ENCODE data around the gene ZNF407.
"Not testable (repeated sequence)": the region's sequence is repeated elsewhere in the genome, so short reads cannot be mapped to it uniquely, and the experiment has no call there.

The ZNF407 gene, protein sequence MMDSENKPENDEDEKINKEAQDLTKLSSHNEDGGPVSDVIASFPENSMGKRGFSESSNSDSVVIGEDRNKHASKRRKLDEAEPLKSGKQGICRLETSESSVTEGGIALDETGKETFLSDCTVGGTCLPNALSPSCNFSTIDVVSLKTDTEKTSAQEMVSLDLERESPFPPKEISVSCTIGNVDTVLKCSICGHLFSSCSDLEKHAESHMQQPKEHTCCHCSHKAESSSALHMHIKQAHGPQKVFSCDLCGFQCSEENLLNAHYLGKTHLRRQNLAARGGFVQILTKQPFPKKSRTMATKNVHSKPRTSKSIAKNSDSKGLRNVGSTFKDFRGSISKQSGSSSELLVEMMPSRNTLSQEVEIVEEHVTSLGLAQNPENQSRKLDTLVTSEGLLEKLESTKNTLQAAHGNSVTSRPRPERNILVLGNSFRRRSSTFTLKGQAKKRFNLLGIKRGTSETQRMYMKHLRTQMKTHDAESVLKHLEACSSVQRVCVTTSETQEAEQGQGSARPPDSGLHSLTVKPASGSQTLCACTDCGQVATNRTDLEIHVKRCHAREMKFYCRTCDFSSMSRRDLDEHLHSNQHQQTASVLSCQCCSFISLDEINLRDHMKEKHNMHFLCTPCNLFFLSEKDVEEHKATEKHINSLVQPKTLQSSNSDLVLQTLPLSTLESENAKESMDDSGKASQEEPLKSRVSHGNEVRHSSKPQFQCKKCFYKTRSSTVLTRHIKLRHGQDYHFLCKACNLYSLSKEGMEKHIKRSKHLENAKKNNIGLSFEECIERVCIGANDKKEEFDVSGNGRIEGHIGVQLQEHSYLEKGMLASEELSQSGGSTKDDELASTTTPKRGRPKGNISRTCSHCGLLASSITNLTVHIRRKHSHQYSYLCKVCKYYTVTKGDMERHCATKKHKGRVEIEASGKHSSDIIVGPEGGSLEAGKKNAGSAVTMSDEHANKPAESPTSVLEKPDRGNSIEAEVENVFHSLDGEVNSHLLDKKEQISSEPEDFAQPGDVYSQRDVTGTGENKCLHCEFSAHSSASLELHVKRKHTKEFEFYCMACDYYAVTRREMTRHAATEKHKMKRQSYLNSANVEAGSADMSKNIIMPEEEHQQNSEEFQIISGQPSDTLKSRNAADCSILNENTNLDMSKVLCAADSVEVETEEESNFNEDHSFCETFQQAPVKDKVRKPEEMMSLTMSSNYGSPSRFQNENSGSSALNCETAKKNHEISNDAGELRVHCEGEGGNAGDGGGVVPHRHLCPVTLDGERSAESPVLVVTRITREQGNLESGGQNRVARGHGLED (N-terminal part only)

DNA sequence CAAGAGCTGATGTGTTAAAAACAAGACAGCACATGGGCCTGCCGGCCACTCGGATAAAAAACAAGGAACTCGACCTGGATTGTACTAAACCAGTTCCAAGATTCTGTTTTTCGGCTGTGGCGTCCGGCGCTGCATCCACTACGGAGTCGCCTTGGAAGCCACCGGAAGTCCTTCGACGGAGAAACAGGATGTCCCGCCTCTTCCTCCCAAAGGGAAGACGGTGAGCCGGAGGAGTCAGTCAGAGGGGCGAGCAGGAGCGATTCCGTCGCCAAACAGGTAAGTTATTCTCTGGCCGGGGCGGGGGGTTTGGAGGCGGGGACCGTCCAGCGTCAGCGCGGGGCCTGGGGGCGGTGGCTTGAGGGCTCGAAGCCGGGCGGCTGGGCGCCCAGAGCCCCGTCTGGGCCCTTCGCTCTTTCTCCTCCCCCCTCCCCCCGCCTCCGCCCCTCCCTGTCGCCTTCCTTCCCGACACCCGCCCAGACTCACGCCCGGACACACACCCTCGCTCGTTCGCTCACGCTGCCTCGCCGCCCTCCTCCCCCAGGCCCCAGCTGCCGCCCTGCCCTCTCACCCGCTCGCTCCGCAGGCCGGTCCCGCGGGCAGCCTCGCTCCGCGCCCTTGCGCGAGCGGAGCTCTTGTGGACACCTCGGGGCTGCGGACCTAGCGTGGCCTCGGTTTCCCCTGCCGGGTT, at the start of gene ZNF407:
Gene ZNF407 (plus strand): TSS at position 209 of the 688 bp plus-strand sequence. CDS start 33,150 bp downstream, outside the sequence.
- DNase-seq, result peak; percentile 84 to 91

DNA sequence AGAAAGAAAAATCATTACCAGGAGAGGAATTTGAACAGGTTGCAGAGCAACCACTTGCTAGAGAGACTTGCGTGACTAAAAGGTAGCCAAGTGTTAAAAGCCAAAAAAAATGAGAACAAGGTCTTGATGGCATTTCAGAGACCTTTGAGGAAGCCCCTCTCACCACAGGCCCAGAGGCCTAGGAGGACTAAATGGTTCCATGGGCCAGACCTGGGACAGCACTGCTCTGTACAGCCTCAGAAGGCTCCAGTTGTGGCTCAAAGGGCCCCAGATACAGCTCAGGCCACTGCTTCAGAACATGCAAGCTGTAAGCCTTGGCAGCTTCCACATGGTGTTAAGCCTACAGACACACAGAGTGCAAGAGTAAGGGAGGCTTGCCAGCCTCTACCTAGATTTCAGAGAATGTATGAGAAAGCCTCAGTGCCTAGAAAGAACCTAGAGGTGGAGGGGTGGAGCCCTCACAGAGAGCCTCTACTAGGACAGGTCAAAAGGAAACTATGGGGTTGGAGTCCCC, 48.0 kb upstream of the ZNF407 start:
- no peak for DNase-seq

DNA sequence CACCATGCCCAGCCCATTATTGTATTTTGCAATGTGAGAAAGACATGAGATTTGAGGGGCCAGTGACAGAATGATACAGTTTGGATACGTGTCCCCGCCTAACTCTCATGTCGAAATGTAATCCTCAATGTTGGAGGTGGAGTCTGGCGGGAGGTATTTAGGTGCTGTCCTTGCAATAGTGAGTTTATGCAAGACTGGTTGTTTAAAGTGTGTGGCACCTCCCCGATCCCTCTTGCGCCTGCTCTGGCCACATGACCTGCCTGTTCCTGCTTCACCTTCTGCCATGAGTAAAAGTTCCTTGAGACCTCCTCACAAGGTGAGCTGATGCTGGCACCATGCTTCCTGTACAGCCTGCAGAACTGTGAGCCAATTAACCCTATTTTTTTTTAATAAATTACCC, 46.8 kb upstream of the ZNF407 start:
- no peak for DNase-seq

DNA sequence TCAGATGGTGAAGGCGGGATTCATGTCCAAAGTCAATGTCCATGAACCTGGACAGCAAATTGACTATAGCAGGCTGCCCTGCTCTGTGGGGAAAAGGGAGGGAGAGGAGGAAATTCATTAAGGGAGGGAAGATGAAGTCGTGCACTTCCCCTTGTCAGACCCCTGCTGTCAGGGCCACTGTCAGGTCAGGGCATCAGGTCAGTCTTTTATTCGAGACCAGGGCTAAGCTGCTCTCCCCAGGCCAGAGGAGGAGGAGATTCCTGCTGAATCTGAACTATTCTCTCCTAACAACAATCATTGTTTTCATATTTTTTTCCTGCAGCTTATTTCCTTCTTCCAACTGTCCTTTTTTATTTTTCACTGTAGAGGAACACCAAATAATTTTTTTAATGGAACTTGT, 46.2 kb upstream of the ZNF407 start:
- no peak for DNase-seq

DNA sequence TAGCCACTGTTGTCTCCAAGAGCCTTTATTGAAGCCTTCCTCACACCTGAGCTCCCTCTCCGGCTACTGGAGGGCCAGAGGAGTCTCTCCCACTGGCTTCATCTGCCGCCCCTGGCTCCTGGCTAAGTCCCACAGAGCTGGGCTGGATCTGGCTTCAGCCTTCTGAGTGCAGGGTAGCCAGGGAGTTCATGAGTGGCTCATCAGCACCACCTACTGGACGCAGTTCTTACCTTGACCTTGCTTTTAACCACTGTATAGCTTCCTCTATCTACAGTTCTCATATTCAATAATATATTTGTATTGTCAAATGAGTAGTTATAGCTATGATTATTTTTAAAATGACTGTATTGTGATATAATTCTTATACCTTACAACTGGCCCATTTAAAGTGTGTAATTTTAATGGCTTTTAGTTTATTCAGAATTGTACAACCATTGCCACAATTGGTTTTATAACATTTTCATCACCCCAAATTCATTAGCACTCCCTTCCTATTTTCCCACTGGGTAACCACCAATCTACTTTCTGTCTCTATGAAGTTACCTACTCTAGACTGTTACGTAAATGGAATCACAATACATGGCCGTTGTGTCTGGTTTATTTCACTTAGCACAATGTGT, 45.6 kb upstream of the ZNF407 start:
- peak; percentile 74 to 77 for DNase-seq

DNA sequence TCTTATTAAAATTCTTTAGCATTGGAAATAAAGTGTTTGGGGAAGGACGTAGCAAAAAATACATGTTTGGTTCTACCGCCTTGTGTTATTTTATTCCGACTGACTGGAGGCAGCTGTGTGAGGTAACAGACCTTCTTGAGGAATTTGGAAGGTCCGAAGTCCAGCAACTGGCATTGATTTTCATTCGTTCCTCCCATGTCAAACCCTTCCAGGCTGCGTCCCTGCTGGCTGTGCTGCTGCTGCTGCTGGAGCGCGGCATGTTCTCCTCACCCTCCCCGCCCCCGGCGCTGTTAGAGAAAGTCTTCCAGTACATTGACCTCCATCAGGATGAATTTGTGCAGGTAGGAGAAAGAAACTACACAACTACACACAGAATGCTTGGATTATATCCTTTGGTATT, 41.5 kb upstream of the ZNF407 start:
- no peak for DNase-seq

GRCh38 chr18:74558096-74558495, 39.6 kb upstream of the ZNF407 start:
- DNase-seq, result no peak

GRCh38 chr18:74562131-74562730, 35.4 kb upstream of the ZNF407 start:
- DNase-seq, result no peak

DNA sequence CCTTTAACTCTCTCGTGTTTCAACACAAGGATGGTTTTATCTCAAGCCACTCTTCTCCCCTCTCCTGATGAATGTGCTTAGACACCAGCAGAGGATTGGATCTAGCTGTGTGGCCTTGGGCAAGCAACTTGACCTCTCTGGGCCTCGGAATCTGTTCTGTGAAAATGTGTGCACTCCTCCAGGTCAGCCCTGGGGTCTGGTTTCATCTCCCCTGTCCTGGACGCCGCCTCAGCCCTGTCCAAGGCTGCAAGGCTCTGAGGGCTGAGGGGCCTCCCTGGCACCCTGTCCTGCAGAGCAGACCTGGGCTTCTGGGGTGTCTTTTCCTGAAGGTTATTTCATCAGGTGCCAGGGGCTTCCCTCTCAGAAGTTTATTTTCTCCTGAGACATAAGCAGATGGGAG, 34.9 kb upstream of the ZNF407 start:
- no peak for DNase-seq

DNA sequence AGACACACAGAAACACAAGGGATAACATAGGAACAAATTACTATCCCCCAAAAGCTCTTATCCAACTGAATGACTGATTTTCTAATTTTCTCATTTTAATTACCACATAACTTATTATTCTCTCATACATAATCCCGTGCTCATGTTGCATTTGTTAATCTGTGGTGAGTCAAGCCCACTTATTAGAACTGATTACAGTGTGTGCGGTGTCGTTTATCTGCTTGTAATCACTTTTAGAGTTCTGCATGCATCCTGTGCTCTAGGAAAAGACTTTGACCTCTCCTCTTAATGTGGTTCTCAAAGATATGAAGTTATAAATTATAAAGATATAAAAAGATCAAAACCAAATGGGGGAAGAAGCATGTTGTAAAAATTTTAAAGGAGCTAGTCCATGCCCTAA, 33.7 kb upstream of the ZNF407 start:
- DNase-seq, result no peak

DNA sequence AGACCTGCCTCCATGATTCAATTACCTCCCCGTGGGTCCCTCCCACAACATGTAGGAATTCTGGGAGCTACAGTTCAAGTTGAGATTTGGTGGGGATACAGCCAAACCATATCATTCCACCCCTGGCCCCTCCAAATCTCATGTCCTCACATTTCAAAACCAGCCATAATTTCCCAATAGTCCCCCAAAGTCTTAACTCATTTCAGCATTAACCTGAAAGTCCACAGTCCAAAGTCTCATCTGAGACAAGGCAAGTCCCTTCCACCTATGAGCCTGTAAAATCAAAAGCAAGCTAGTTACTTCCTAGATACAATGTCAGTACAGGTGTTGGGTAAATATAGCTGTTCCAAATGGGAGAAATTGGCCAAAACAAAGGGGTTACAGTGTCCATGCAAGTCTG, 32.5 kb upstream of the ZNF407 start:
- DNase-seq, result not testable (repeated sequence)

DNA sequence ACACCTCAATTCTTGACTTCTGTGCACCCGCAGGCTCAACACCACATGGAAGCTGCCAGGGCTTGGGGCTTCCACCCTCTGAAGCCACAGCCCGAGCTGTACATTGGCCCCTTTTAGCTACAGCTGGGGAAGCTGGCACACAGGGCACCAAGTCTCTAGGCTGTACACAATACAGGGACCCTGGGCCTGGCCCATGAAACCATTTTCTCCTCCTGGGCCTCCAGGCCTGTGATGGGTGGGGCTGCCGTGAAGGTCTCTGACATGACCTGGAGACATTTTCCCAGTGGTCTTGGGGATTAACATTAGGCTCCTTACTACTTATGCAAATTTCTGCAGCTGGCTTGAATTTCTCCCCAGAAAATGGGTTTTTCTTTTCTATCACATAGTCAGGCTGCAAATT, 31.7 kb upstream of the ZNF407 start:
- DNase-seq, result not testable (repeated sequence)

DNA sequence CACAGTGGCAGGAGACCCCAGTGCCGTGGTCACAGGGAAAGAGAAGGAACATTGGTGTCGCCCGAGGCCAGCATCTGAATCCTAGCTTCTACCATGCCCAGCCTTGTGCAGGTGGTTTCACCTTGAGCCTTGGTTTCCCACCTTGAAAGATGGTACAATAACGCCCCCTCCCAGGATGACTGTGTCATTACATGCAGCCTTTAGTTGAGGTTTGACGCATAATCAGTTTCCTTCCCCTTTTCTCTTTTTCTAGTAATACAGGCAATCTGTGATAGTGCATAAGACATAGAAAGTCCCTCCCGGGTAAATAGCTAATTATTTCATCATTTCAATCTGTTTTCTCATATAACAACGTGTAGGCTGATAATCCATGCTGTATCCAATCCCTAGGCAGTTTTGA, 29.8 kb upstream of the ZNF407 start:
- DNase-seq, result no peak

GRCh38 chr18:74569401-74569800, 28.3 kb upstream of the ZNF407 start:
- no peak for DNase-seq

DNA sequence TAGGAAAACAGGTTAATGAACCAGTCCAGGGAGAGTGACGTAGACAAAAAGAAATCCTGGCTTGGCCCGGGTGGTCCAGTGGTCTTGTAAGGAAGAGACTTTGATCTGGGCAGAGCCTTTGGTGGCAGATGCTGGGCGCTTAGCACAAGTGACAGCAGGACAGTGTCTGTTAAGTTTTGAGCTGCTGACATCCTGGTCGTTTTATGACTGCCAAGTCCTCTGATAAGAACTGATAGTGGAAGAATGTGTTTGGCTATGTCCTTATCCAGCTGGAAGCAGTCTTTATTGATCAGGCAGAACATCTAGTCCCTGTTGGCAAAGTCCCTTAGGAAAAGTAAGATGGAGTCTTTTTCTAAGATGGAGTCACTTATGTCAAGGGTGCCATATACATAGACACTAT, 27.4 kb upstream of the ZNF407 start:
- DNase-seq, result no peak

DNA sequence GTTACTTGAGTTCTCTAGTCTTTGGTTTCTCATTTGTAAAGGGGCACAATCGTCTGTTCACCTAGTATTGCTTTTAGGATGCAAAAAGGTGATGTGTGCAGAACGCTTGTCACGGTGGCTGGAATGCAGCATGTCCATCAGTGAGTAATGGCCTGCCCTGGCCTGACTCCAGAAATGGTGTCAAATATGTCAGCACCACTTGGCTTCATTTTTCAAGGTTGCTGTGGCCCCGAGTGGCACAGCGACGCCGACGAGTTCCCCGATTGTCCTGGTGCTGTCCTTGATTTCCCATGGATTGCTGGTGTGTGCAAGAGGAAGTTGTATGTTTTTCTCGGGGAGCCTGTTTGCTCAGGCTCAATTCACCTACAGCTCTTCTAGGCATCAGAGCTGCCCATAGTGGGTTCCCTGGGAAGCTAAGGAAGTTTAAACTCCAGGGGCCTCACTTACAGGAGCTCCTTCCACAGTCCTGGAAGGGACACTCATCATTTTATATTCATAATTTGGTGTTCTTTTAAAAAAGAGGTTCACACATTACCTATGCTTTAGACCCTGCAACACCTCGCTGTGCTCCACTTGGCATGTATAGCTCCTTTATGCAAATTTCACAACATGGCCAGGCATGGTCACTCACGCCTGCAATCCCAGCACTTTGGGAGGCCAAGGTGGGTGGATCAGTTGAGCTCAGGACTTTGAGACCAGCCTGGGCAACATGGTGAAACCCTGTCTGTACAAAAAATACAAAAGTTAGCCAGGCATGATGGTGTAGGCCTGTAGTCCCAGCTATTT, 25.6 kb upstream of the ZNF407 start:
- no peak for DNase-seq

- no peak for DNase-seq
These were observed 24.6 kb upstream of the ZNF407 start for GRCh38 chr18:74573053-74573452.

GRCh38 chr18:74574916-74575315, 22.8 kb upstream of the ZNF407 start:
- no peak for DNase-seq

DNA sequence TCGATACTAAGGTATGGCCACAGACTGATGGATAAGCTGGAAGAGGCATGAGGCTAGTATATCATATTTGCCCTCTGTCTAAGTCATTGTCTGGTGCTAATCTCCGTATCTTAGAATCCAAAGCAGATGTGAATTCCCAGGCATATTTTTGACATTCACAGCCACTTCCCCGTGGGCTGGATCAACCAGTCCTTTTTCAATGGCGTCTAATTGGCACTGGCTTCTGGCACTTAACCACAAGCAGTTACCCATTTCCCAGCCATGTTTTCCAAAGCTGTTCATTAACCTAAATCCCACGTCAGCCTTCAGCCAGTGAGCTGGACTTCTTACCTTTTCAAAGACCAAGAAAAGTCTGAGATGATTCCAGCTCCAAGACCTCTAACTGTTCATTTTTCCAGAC, 20.7 kb upstream of the ZNF407 start:
- DNase-seq, result no peak

DNA sequence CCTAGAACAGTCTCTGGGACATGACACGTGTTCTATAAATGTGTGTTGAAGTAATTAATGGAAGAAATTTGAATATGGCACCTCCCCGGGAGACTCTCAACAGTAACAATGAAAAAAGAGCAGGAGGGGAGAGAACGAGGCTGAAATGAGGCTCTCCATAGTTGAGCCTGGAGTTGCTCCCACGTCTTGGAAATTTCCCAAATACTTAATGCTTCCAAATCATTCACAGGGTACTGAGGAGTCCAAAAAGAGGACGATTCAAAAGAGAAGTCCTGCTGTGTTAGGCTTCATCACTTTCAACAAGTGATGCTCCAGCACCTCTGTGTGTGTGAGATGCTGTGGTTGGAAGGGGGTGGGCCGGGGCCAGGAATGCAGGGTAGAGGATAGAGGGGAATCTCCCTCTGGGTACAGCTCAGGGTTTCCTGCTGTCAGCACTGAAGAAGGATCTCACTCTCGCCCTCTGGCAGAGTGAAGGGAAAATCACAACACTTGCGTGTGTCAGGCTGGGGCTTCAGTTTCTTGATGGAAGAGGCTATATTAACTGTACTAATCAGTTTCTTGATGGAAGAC, 18.1 kb upstream of the ZNF407 start:
- DNase-seq, result no peak

All from CD4-positive, alpha-beta T cell treated with Interferon alpha-2 for 1 hour (primary cell).